HG02571 (cell line): ENCODE data around the gene ARGLU1.
A peak's percentile ranks its signal among the peaks of the same experiment; 100 is the strongest.

ENCODE experiments used
- ATAC-seq: cut with Tn5 transposase; IDR thresholded peaks from one replicate; pipeline ENCODE4 v1.9.1; 2021; ENCODE audit warnings: mild to moderate bottlenecking, moderate library complexity; ENCODE audit not compliant: unreplicated experiment

The ARGLU1 gene

GRCh38 chr13:106548064-106548696 is 19.8 kb downstream of the ARGLU1 start:
- ATAC-seq = no peak

GRCh38 chr13:106541826-106542225 is 26.1 kb downstream of the ARGLU1 start:
- no peak for ATAC-seq

- no peak for ATAC-seq
Measured at GRCh38 chr13:106540613-106541012, 27.3 kb downstream of the ARGLU1 start.

- no peak for ATAC-seq
Measured at GRCh38 chr13:106537521-106537920, 30.4 kb downstream of the ARGLU1 start.

GRCh38 chr13:106536244-106537034 is 31.5 kb downstream of the ARGLU1 start:
- peak; percentile 39 for ATAC-seq

- ATAC-seq = peak; percentile 96
Measured at GRCh38 chr13:106535552-106536243, 32.2 kb downstream of the ARGLU1 start, which contains the start of gene EFNB2. TSS of gene EFNB2 (minus strand) at chr13:106535662. CDS start at chr13:106534964, 698 bp downstream.

- peak; percentile 21 for ATAC-seq
Measured at GRCh38 chr13:106534639-106535551, 33.0 kb downstream of the ARGLU1 start.

- no peak for ATAC-seq
Measured at GRCh38 chr13:106533943-106534638, 33.8 kb downstream of the ARGLU1 start.

GRCh38 chr13:106533101-106533942 is 34.6 kb downstream of the ARGLU1 start:
- no peak for ATAC-seq

GRCh38 chr13:106532111-106532929 is 35.6 kb downstream of the ARGLU1 start:
- no peak for ATAC-seq

- ATAC-seq = no peak
Measured at GRCh38 chr13:106530980-106531481, 36.9 kb downstream of the ARGLU1 start.

GRCh38 chr13:106530171-106530851 is 37.6 kb downstream of the ARGLU1 start:
- no peak for ATAC-seq

GRCh38 chr13:106529415-106530170 is 38.3 kb downstream of the ARGLU1 start:
- ATAC-seq = no peak

- no peak for ATAC-seq
Measured at GRCh38 chr13:106528718-106529414, 39.1 kb downstream of the ARGLU1 start.

GRCh38 chr13:106527826-106528225 is 40.1 kb downstream of the ARGLU1 start:
- ATAC-seq = no peak

GRCh38 chr13:106527445-106527801 is 40.5 kb downstream of the ARGLU1 start:
- ATAC-seq = no peak
